Articular chondrocyte of knee joint (primary cell): ENCODE results near the gene MRPL19. TPM values are rescaled to one million over a fixed set of nuclear protein-coding genes. Genes with fewer than 3 reads are reported as not detected.

Source experiments
- small RNA-seq: library from RNA; depleted of rRNA; stranded (forward); fragments of <200 nt; gene quantifications from one replicate; pipeline ENCODE3, GENCODE V24; 2012
- total RNA-seq: library from RNA; depleted of rRNA; stranded (reverse); fragments of >200 nt; gene quantifications from 2 replicates; pipeline ENCODE4 v1.2.3, GENCODE V29; 2012

MRPL19 gene
- 46.3 and 46.9 TPM in 2 replicates for total RNA-seq

DNA sequence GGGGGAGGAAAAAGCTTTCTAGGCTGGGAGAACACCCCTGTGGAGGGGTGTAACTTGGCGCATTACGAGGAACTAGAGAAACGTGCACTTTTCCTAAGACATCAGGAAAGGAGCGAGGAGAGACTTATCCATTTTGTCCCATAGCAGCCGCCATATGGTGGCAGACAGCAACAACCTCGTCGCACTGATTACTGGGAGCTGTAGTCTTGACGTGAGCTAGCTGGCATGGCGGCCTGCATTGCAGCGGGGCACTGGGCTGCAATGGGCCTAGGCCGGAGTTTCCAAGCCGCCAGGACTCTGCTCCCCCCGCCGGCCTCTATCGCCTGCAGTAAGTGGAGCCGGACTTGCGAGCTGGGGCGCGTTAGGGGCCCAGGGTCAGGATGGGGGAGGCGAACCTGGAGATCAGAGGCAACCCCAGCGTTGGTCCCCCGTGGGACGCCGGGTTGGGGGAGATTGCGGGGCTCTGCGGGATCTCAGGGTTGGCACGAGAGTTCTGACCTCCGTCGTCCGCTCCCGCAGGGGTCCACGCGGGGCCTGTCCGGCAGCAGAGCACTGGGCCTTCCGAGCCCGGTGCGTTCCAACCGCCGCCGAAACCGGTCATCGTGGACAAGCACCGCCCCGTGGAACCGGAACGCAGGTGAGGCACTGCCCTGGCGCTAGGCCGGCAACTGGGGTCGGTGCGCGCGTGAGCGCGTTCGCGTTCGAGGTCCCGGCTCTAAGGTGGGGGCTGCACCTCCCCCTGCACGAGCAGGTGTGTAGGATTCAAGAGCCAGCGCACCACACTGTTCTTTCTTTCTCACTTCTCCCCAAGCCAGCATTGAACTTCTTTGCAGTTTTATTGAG lies at the start of gene MRPL19:
TSS of gene MRPL19 (plus strand) at position 201 of the 843 bp plus-strand sequence. CDS start at position 226, 25 bp downstream.

DNA sequence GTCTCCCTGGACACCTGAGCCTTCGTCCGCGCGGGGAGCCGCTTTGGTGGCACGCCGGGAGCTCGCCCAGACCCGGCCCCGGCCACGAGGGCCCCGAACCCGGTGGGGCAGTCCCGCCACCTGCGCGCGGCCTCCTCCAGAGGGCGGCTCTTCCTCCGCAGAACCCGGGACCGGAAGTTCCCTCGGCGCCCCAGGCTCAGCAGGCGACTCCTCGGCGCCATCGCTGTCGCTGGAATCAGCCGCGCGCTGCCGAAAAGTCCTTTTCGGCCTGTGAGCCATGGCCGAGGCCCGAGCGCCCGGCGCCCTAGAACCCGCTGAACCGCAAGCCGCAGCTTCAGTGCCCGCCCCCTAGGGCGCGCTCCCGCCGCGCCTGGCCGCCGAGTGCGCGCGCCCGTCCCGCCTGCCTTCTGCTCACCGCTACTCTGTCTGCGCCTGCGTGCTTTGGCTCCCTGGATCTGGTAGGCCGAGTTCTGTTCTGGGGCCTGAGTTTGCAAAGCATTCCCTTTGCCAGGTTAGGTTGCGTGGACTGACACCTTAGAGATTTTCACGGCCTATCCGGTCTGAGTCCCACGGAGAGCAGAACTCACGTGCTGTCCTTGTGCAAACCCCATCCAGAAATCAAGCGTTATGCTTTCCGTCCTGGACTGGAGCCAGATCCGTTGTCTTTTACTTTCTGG lies 64.1 kb downstream of the MRPL19 start, which contains the start of gene GCFC2:
TSS of gene GCFC2 (minus strand) at position 339 of the 677 bp plus-strand sequence. CDS start at position 279, 60 bp downstream.

Small RNA genes within 50 kb of the gene (small RNA-seq; reads per million reads assigned to genes)
- gene RF00012 = not detected

Other genes starting within 250 kb of the MRPL19 start
- 19.1 and 40.6 TPM in 2 replicates for gene EVA1A, start 85.8 kb upstream of the MRPL19 start, total RNA-seq
- gene GCFC2, start 64.1 kb downstream of the MRPL19 start, total RNA-seq = 22.5 and 29.0 TPM in 2 replicates